LNCaP clone FGC (cell line): ENCODE data around the gene RNF121.

ENCODE experiments used
- DNase-seq: peaks from one replicate; pipeline ENCODE4 v3.0.0-alpha.2; 2011; ENCODE audit warnings: low read depth
- H3K4me3 ChIP-seq: 2 replicates; pipeline ENCODE4 v1.5.1; 2011; ENCODE audit warnings: mild to moderate bottlenecking, low read depth, low read length, control low read depth
- CTCF ChIP-seq: IDR thresholded peaks from 2 replicates; pipeline ENCODE4 v1.5.1; 2012; ENCODE audit warnings: mild to moderate bottlenecking; ENCODE audit not compliant: control insufficient read depth, insufficient read depth; ENCODE audit errors: extremely low read depth

RNF121 gene

GRCh38 chr11:71979094-71979493, 50.2 kb downstream of the RNF121 start:
- DNase-seq, result no peak
- no peak for TF ChIP-seq CTCF
- no peak overlapping the region for H3K4me3 ChIP-seq

- H3K4me3 ChIP-seq, result no peak overlapping the region
- DNase-seq, result no peak
- TF ChIP-seq CTCF, result no peak
Observed at GRCh38 chr11:71979602-71980001, 50.8 kb downstream of the RNF121 start.

- no peak for TF ChIP-seq CTCF
- no peak overlapping the region for H3K4me3 ChIP-seq
- no peak for DNase-seq
Observed at GRCh38 chr11:71986131-71986530, 57.3 kb downstream of the RNF121 start.

- H3K4me3 ChIP-seq, result no peak overlapping the region
- no peak for TF ChIP-seq CTCF
- no peak for DNase-seq
Observed at GRCh38 chr11:71987521-71987920, 58.7 kb downstream of the RNF121 start.

- no peak for DNase-seq
- H3K4me3 ChIP-seq, result no peak overlapping the region
- TF ChIP-seq CTCF, result no peak
Observed at GRCh38 chr11:71988050-71988449, 59.2 kb downstream of the RNF121 start.

- TF ChIP-seq CTCF, result no peak
- no peak overlapping the region for H3K4me3 ChIP-seq
- DNase-seq, result no peak
Observed at GRCh38 chr11:71990701-71991100, 61.9 kb downstream of the RNF121 start.

- DNase-seq, result no peak
- no peak for TF ChIP-seq CTCF
- H3K4me3 ChIP-seq, result no peak overlapping the region
Observed at GRCh38 chr11:71991494-71991893, 62.6 kb downstream of the RNF121 start.
